NOMO-1 (cell line): Measurements from ENCODE around the gene KIAA1671.

Experiments
- DNase-seq, 2 experiments: peaks; one replicate each; lab custom pipeline; 2025; ENCODE audit not compliant: unreplicated experiment in 2 of 2; lab: John Stamatoyannopoulos, UW

KIAA1671 gene

DNA sequence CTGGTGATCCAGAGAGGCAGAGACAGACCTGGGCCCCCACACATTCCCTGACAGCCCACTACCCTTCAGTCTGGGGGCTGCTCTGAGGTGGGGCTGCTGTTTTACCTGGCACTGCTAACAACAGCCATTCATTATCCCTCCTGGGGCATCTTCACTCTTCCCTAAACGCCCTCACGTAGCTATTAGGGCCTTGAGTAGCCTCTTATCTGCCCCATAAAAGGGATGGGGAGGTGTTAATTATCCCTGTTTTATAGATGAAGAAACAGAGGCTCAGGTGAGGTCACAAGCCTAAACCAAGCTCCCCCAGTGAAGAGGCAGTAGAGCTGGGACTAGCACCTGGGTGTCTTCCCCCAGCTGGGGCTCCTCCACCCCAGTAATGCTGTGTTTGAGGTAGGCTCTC lies 79.5 kb downstream of the KIAA1671 start:
- no peak for DNase-seq

DNA sequence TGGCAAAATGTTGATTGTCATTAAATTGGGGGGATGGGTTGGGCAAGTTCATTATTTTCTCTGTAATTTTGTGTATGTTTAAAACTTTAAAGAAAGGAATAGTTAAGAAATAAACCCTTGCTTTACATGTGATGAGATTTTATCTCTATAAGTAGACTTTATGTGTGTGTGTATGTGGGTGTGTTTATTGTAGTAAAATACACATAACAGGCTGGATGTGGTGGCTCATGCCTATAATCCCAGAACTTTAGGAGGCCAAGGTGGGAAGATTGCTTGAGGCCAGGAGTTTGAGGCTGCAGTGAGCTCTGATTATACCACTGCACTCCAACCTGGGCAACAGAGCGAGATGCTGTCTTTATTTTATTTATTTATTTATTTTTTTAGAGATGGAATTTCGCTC lies 83.2 kb downstream of the KIAA1671 start:
- no peak for DNase-seq

DNA sequence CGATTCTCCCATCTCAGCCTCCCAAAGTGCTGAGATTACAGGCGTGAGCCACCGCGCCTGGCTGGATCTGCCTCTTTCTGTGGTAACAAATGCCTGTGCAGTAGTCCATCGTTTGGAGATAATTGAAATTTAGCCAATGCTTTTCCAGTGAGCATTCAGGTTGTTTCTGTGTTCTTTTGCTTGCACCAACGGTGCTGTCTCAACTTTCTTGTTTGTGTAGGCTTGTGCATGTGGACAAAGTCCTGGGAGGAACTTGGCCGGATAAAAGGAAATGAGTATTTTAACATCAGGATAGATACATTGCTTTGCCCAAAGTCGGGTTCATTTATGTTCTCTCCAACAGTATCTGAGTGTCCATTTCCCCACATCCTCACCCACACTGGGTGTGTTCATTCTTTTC lies 85.7 kb downstream of the KIAA1671 start:
- no peak for DNase-seq

DNA sequence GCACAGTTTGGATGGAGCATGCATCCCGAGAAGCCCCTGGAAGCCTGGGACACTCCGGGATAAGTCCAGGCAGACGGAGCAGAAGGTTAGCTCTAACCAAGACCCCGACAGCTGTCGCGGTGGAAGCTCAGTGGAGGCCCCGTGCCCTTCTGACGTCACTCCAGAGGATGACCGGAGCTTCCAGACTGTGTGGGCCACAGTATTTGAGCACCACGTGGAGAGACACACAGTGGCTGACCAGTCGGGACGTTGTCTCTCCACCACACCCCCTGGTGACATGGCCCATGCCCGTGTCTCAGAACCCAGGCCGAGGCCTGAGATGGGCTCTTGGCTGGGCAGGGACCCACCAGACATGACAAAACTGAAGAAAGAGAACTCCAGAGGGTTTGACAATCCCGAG lies 86.3 kb downstream of the KIAA1671 start:
- DNase-seq = no peak

DNA sequence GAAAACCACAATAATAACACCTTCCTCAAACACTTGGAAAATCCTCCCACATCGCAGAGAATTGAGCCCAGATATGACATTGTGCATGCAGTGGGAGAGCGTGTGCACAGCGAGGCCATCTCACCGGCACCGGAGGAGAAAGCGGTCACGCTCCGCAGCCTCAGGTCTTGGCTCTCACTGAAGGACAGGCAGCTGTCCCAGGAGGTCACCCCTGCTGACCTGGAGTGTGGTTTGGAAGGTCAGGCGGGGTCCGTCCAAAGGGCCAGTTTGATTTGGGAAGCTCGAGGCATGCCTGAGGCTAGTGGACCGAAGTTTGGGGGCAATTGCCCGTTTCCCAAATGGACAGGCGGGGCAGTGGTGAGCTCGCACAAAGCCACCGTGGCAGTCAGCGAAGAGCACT lies 86.7 kb downstream of the KIAA1671 start:
- no peak for DNase-seq

DNA sequence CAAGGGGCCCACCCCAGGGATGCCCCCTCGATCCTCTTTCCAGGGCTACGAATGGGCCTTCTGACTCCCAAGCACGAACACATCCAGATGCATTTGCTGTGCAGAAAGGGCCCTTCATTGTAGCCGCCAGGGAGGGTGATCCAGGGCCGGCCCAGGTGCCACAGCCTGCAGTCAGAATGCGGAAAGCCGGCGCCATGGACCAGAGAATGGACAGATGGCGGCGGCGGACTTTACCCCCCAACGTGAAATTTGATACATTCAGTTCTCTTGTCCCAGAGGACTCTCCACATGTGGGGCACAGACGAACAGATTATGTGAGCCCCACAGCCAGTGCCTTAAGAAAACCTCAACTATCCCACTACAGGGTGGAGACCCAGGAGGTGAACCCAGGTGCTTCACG lies 87.2 kb downstream of the KIAA1671 start:
- no peak for DNase-seq

DNA sequence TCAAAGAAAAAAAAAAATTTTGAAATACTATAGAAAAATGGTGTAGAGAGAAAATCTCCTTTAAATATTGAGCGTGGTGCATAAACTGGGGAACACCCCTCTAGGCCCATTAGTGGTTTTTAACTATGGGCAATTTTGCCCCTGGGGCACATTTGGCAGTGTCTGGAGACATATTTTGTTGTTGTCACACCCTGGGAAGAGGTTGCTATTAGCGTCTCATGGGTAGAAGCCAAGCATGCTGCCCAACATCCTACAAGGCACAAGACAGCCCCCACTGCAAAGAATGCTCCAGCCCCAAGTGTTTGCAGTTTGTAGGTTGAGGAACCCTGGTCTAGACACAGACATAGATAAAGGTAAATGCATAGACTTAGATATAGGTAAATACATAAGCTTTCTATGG lies 92.6 kb downstream of the KIAA1671 start:
- no peak for DNase-seq

DNA sequence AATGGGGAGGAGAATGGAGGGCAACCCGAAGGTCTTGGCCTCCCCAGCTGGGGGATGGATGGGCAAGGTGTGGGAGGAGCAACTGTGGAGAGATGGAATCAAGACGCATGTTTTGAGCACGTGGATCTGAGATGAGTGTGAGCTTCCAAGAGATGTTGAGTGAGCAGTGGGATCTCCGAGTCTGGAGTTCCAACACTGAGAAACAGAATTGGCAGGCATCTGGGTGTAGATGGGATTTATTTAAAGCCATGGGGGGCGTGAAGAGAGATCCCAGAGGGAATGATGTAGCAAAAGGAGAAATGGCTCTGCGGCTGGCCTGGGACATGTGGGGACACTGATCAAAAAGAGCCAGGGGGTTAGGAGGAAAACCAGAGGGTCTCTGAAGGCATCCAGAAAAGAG lies 95.6 kb downstream of the KIAA1671 start:
- no peak for DNase-seq

DNA sequence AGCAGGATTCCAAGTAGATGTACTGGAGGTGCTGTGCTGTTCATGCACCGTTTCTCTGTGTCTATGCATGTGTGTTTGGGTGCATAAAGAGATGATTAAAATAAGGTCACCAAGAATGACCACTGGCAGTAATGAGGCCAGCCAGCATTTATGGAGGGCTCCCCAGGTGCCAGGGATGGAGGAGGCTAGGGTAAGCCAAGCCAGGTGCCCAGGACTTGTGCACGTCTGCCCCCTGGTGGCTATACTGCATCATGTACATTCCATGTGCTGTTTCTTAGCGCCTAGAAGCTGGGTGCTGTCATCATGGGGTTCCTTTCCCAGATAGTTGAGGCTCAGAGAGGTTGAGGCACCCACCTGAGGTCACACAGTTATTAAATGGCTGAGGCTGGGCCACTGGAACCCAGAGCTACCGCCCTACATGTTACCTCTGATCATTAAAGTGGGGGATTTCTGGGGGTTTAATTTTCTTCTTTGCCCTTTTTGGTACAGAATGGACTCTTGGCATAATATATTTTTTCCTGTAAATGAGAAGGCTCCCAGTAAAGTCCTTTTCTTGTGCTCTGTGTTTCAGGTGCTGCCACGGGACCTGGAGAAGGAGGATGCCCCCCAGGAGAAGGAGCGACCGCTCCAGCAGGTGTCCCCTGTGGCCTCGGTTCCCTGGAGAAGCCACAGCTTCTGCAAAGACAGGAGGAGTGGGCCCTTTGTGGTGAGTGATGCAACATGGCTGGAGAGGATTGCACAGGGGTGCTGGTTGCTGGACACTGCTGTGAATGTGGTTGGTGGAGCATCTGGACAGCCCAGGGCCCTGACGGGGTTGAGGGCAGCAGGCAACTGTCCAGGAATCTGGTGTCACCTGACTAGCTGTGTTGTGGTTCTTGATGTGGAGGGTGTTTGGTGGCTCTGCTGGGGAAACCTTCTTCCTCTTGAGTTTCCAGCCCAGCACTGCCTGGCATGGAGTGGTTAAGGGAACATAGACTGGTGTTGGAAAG lies 96.4 kb downstream of the KIAA1671 start:
- peak; percentile 3 to 43 for DNase-seq

DNA sequence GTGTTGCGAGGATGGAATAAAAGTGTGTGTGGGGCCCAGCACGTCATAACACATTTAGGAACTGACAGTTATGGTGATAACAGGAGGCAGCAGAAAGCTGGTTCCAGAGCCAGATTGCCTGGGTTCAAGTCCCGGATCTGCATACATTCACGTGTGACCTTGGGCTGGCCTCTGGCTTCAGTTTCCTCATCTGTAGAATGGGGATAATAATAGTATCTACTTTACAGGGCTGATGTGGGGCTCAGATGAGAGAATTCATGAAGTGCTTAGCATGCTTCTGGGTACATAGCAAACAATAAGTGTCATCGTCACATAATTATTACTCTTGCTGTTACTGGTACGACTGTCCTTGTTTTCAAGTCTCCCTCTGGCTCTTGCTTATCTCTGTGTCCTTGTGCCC lies 97.3 kb downstream of the KIAA1671 start:
- DNase-seq = no peak

DNA sequence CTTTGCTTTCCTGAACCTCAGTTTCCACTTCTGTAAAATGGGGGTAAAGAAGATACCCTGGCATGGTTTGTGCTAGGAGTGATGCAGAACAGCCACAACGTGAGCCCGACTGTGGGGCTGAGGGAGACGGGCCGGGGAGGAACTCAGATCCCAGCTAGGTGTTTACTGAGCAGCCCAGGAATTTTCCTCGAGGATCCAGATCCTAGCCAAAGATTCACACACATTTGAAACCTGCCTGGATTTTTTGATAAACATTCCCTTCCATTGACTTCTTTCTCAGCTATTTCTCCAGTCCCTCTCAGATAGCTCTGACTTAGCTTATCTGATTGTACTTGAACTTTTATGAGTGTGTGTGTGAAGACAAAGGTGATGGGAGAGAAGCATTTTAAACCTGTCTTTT lies 98.0 kb downstream of the KIAA1671 start:
- DNase-seq = no peak

DNA sequence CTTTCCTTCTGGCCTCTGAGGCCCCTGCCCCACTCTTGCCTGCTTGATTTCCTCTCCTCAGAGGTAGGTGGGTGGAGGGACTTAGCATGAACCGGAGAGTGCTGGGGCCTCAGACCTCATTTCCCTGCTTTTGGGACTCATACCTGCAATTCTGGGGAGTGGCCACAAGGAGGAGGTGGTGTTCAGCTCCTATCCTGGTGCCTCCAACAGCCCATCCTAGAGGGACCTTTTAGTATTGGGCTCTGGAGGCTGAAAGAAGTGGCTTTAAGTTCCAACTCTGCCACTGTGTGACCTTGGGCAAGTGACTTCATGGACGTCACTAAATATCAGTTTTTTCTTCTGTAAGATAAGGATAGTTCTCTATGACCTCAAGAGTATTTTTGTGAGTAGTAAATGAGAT lies 98.6 kb downstream of the KIAA1671 start:
- DNase-seq = no peak

DNA sequence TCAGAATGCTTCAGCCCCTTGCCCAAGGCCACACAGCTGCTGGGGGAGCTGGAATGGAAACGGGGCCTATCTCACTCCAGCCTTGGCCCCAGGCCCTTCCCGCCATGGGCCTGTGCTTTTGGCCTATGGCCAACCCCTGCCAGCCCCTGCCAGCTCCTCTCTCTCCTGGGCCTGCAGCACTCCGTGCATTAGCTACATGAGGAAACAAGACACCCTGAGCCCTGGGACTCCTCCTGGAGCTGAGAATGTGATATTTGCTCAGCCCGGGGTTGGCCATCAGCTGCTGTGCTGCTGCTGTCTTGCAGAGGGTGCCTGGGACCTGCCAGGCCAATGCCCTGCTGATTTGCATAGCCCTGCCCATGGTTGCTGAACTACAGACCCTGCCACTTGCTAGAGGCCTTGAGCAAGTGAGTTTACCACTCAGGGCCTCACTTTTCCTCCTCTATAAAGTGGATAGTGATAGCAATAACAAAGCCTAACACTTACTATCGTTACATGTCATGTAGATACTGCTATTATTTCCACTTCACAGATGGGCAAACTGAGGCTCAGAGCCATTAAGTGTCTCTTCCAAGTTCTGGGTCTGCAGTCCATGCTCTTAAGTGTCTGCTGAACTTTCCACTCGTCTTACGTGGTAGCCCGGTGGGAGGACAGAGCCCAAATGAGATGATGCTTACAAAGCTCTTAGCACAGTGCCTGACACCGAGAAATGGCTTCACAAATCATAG lies 99.6 kb downstream of the KIAA1671 start:
- no peak for DNase-seq

DNA sequence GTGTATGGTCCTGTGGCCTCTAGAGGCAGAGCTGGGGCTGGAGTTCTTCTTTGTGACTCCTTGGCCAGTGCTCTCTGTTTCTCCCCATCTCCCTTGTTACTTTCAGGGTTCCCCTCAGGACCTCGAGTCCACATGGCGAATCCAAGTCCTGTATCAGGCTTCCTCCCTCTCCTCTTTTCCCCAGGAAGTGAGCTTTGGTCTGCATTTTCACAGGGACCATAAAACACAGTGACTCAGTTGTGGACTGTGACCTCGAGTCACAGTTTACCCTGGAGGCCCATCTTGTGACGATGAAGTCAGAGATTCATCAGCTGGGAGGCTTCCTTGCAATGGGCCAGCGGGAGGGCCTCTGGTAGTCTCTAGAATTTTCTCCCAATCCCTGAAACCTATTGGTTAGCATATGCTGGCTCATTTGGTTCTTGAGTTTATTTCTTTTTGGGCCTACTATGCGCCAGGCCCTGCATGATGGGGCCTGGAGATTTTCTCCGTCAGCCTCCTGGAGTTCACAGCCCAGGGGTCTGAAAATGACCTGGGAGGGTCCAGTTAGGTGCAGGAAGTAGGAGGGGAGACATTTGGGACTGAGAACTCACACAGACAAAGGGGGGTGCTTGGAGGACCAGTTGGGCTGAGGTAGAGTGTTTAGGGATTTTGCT lies 100.8 kb downstream of the KIAA1671 start:
- no peak for DNase-seq

DNA sequence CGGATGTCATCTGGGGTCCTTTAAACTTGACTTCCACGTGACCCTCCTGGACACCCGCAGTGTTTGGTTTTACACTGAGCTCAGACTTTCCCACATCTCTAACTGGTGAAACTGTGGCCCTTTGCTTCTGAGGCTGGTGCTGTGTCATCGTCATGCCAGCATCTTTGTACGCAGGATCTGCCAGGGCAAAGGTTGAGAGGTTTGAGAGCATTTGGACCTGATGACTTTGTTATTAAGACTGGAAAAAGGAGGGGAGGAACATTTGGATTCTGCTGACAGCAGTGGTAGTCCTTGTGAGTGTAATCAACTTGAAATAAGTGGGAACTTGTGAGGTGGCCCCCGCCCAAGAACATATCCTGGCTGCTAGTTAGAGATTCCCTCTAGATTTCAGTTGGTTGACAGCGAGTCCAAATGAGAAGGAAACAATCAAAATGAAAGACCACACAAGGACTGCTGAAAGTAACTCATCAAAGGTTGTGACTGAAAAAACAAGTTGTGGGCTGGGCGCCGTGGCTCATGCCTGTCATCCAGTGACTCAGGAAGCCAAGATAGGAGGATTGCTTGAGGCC lies 102.5 kb downstream of the KIAA1671 start:
- no peak for DNase-seq

DNA sequence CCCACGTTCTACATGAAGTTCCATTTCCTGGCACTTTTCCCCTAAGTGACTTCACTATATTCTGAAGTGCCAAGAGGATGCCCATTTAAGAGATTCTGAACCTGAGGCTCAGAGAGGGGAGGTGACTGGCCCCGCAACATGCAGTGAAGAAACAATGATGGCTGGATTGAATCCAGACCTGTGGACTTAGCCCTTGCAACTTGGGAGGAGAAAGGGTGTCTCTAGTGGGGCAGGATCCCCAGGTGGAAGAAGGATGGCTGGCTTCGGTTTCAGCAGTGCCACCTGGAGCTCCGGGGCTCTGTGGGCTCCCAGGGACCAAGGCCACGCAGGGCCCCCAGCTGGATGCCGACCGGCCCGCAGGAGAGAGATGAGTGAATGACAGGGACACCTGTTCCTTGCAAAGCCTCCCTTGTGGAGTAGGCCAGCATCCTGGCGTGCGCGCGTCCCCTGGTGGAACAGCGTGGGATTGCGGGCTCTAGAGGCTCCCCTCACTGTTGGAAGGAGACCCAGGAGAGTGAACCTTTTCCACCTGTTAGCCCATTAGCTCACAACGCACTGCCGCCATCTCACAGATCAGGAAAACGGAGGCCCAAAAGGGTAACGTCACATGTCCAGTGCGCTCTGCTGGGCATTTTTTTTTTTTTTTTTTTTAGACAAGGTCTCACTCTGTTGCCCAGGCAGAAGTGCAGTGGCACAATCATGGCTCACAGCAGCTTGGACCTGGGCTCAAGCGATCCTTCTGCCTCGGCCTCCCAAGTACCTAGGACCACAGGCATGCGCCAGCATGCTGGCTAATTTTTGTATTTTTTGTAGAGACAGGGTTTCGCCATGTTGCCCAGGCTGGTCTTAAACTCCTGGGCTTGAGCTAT lies 104.7 kb downstream of the KIAA1671 start:
- peak; percentile 17 to 33 for DNase-seq

DNA sequence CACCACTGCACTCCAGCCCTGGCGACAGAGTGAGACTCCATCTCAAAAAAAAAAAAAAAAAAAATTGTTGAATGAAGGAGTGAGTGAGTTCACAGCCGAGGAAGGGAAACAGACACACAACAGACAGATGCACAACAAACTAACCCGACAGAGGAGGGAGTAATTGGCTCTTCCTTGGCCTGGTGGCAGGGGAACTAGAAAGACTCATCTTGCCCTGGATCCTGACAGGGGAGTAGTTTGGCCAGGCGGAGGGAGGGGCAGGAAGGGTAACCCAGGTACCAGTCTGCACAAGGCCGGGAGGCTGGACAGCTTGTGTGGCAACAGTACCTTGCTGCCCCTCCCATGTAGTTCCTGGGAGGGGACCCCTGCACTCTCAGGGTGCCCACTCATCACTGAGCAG lies 106.9 kb downstream of the KIAA1671 start:
- no peak for DNase-seq

DNA sequence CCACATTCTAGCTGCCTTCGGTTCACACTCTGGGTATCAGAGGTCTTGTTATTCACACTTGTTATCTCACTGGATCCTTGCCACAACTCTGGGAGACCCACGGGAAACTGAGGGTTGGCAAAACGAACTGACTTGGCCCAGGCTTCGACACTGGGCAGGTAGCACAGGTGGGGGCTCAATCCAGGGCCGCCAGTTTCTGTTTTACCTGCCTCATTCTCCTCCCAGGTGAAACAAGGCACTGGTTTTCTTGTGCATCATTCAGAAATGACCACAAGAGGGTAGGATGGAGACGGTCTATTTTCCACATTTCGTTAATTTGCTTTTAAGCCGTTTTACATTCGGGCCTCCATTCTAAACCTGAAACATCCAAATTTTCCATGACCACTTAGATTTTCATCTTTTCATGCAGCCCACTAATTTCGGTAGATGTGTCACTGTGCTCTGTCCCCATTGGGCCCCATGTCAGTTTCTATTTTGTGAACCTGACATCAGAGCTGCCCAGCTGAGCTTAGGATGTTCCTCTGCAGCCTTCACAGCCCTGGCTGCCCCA lies 108.1 kb downstream of the KIAA1671 start:
- DNase-seq = no peak

DNA sequence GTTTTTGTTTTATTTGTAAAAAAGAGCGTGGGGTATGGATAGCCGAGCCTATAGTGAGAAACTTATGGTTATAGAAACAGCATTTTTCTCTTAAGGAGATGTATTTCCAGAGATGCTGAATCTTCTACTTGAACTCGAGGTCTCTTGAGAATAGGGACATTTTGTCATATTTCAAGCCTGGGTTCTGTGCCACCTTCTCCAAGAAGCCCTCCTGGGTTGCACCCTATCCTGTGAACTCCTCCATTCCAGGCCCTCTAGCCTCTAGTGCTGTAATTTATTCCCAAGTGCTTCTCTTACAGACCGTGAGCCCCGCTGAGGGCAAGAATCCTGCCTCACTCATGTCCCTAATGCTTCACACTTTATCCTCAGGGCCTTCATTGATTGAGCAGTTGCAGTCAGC lies 108.6 kb downstream of the KIAA1671 start:
- DNase-seq = no peak
